Upper lobe of left lung (tissue), 6 donors: Measurements from ENCODE around the gene CD7. TPM values are rescaled to one million over a fixed set of nuclear protein-coding genes. Genes with fewer than 3 reads are reported as not detected.
A peak's percentile ranks its signal among the peaks of the same experiment; 100 is the strongest.

Experiments
- ATAC-seq, 2 donors: fragments of 200-7000 bp; cut with Tn5 transposase; one replicate each; pipeline ENCODE4 v1.9.1; 2022; ENCODE audit warnings: mild to moderate bottlenecking in 2 of 2, moderate library complexity in 2 of 2; ENCODE audit not compliant: low FRiP score in 2 of 2
- DNase-seq, 2 donors: peaks; one replicate each; pipeline ENCODE4 v3.0.0-alpha.2; 2019 to 2020
- H3K27ac ChIP-seq, 4 donors: fragments of 200-600 bp; sonication (generic); one replicate each; pipeline ENCODE4 v1.5.1; 2016 to 2019
- H3K27me3 ChIP-seq, 4 donors: fragments of 200-600 bp; sonication (generic); one replicate each; pipeline ENCODE4 v1.5.1; 2017 to 2019
- H3K36me3 ChIP-seq, 4 donors: fragments of 200-600 bp; sonication (generic); one replicate each; pipeline ENCODE4 v1.5.1; 2016 to 2019
- H3K4me1 ChIP-seq, 4 donors: fragments of 200-600 bp; sonication (generic); one replicate each; pipeline ENCODE4 v1.5.1; 2018 to 2019
- H3K4me3 ChIP-seq, 4 donors: fragments of 200-600 bp; sonication (generic); one replicate each; pipeline ENCODE4 v1.5.1; 2017 to 2019; ENCODE audit warnings: mild to moderate bottlenecking in 2 of 4, moderate library complexity in 1 of 4
- H3K9me3 ChIP-seq, 4 donors: fragments of 200-600 bp; sonication (generic); one replicate each; pipeline ENCODE4 v1.5.1; 2018 to 2019
- EP300 ChIP-seq, 4 donors: sonication (generic); formaldehyde crosslinking; IDR thresholded peaks; one replicate each; pipeline ENCODE4 v1.5.1; 2017; ENCODE audit warnings: antibody characterized with exemption in 4 of 4, control low read depth in 2 of 4
- POLR2A ChIP-seq, 4 donors: fragments of 450-650 bp; IDR thresholded peaks; one replicate each; pipeline ENCODE4 v1.5.1; 2016 to 2017; ENCODE audit warnings: antibody characterized with exemption in 4 of 4, mild to moderate bottlenecking in 2 of 4
- POLR2AphosphoS5 ChIP-seq, 2 donors: sonication (generic); formaldehyde crosslinking; IDR thresholded peaks; one replicate each; pipeline ENCODE4 v1.5.1; 2017; ENCODE audit warnings: antibody characterized with exemption in 2 of 2
- WGBS, 2 donors: methylation state at CpG; one replicate each; pipeline ENCODE4 v1.1.5; 2017 to 2018; 5-methylcytosine and 5-hydroxymethylcytosine counted together
- total RNA-seq, 6 donors: library from RNA; depleted of rRNA in 4 of 6; stranded (reverse); fragments of >200 nt in 4 of 6; gene quantifications; one replicate each; pipeline versions ENCODE4 v1.1.0 to v1.2.1, GENCODE V29; 2016 to 2021
- TF ChIP-seq, protein P1 (sequence below), 6 experiments: fragments of 450-650 bp in 4 of 6; fragments of 200-600 bp in 2 of 6; sonication (generic) in 2 of 6; IDR thresholded peaks; one replicate each; pipeline ENCODE4 v1.5.1; 2016 to 2019; ENCODE audit warnings: antibody characterized with exemption in 6 of 6
- donor health status: DM: no; HTN: no; CAD: no; lungs with moderate emphysema.
- donor health status: DM: no; HTN: yes; CAD: no; lungs with severe emphysema.

The CD7 gene
- total RNA-seq, 6 donors from 2014 or later, result 5.2 to 24.7 (median 7.6) TPM

GRCh38 chr17:82274134-82275020 lies 43.0 kb downstream of the CD7 start:
- WGBS, 2 donors, result 71 to 77% methylated on average over 15 to 27 of the region's 27 CpGs
- DNase-seq (no peak), ATAC-seq (no peak)
- no peaks in the 10 kb centered on the region for H3K27me3 ChIP-seq
- H3K4me3 ChIP-seq, result peak overlapping the region; percentile 70 to 100 (median 84)
- H3K27ac ChIP-seq, result peak overlapping the region; percentile 96 to 100 (median 98)
- TF ChIP-seq POLR2A (IDR thresholded peaks at IDR 0.05) (no peak), EP300 (IDR thresholded peaks at IDR 0.05) (no peak), POLR2AphosphoS5 (IDR thresholded peaks at IDR 0.05) (no peak)
- TF ChIP-seq, protein P1, sequence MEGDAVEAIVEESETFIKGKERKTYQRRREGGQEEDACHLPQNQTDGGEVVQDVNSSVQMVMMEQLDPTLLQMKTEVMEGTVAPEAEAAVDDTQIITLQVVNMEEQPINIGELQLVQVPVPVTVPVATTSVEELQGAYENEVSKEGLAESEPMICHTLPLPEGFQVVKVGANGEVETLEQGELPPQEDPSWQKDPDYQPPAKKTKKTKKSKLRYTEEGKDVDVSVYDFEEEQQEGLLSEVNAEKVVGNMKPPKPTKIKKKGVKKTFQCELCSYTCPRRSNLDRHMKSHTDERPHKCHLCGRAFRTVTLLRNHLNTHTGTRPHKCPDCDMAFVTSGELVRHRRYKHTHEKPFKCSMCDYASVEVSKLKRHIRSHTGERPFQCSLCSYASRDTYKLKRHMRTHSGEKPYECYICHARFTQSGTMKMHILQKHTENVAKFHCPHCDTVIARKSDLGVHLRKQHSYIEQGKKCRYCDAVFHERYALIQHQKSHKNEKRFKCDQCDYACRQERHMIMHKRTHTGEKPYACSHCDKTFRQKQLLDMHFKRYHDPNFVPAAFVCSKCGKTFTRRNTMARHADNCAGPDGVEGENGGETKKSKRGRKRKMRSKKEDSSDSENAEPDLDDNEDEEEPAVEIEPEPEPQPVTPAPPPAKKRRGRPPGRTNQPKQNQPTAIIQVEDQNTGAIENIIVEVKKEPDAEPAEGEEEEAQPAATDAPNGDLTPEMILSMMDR (IDR thresholded peaks at IDR 0.05), result no peak
- H3K9me3 ChIP-seq, result no peaks in the 10 kb centered on the region
- peaks cover 36 to 46% (median 44%) of the 10 kb centered on the region in 4 donors for H3K4me1 ChIP-seq
- peaks cover 2 to 28% (median 19%) of the 10 kb centered on the region in 4 donors for H3K36me3 ChIP-seq

GRCh38 chr17:82273327-82274133 lies 43.9 kb downstream of the CD7 start, which contains the start of gene CSNK1D:
Gene CSNK1D, minus strand, starts transcription at chr17:82273700. Its CDS starts 319 bp downstream, at chr17:82273381.
- no peaks in the 10 kb centered on the region for H3K27me3 ChIP-seq
- no peaks in the 10 kb centered on the region for H3K9me3 ChIP-seq
- peaks cover 45 to 54% (median 52%) of the 10 kb centered on the region in 4 donors for H3K4me1 ChIP-seq
- H3K4me3 ChIP-seq, result peak within 1 kb of the TSS; percentile 70 to 100 (median 84)
- peaks cover 2 to 34% (median 19%) of the 10 kb centered on the region in 4 donors for H3K36me3 ChIP-seq
- DNase-seq (peak; percentile 92 to 99), ATAC-seq (peak; percentile 90 to 96)
- WGBS, 2 donors, result 7% methylated on average over 35 to 55 of the region's 80 CpGs
- TF ChIP-seq, protein P1 (IDR thresholded peaks at IDR 0.05), result peak in 1 of 6 experiments; percentile 47
- TF ChIP-seq EP300 (IDR thresholded peaks at IDR 0.05) (peak in 1 of 4 donors; percentile 26), POLR2A (IDR thresholded peaks at IDR 0.05) (peak; percentile 46 to 92 (median 74)), POLR2AphosphoS5 (IDR thresholded peaks at IDR 0.05) (peak; percentile 83 to 89)
- peak within 1 kb of the TSS; percentile 96 to 100 (median 98) for H3K27ac ChIP-seq

GRCh38 chr17:82272495-82273326 lies 44.7 kb downstream of the CD7 start:
- ATAC-seq, result peak; percentile 49 to 61
- Histone ChIP-seq H3K27ac (peak overlapping the region; percentile 96 to 100 (median 98)), H3K27me3 (no peaks in the 10 kb centered on the region), H3K4me1 (peaks cover 53 to 63% (median 61%) of the 10 kb centered on the region in 4 donors), H3K4me3 (peak overlapping the region; percentile 70 to 100 (median 84)), H3K36me3 (peaks cover 2 to 38% (median 19%) of the 10 kb centered on the region in 4 donors), H3K9me3 (no peaks in the 10 kb centered on the region)
- WGBS, 2 donors, result 1 to 2% methylated on average over 15 of the region's 57 CpGs
- TF ChIP-seq, protein P1 (IDR thresholded peaks at IDR 0.05), result no peak
- no peak for TF ChIP-seq EP300 (IDR thresholded peaks at IDR 0.05)
- TF ChIP-seq POLR2A (IDR thresholded peaks at IDR 0.05), result peak in 1 of 4 donors; percentile 17
- peak in 1 of 2 donors; percentile 37 for TF ChIP-seq POLR2AphosphoS5 (IDR thresholded peaks at IDR 0.05)
- DNase-seq, result peak; percentile 77 to 85

DNA sequence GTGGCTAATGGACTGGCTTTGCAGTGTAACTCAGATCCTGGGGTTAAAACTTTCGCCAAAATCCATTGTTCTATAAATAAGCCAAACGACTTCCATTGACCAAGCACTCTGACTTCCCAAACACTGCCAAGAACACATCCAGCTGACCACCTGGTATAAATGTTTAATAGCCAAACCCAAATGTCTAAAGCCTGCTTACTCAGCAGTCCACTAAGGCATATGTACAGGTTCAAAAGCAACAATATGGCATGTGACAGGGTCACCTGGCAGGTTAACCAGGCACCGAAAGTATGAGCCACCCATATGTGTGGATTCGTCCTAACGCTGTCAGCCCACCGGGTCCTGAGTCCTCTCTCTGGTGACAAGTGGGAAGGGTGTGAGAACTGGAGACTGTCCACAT lies 46.0 kb downstream of the CD7 start:
- H3K4me1 ChIP-seq, result peaks cover 65 to 76% (median 73%) of the 10 kb centered on the region in 4 donors
- DNase-seq, result no peak

More for the DNA sequence above, 46.0 kb downstream of the CD7 start:
- no peak for ATAC-seq
- Histone ChIP-seq H3K36me3 (peaks cover 2 to 41% (median 21%) of the 10 kb centered on the region in 4 donors), H3K27me3 (no peaks in the 10 kb centered on the region), H3K4me3 (peak overlapping the region in 2 of 4 donors; percentile 73 to 95), H3K27ac (peak overlapping the region in 3 of 4 donors; percentile 96 to 100 (median 97)), H3K9me3 (no peaks in the 10 kb centered on the region)
- TF ChIP-seq POLR2AphosphoS5 (IDR thresholded peaks at IDR 0.05) (no peak), POLR2A (IDR thresholded peaks at IDR 0.05) (no peak), EP300 (IDR thresholded peaks at IDR 0.05) (no peak)
- TF ChIP-seq, protein P1 (IDR thresholded peaks at IDR 0.05), result no peak
- 80 to 89% methylated on average over 6 of the region's 6 CpGs for WGBS, 2 donors
